GM21576 (cell line): ENCODE measurements around the gene FUT8.

Source experiments
- ATAC-seq: cut with Tn5 transposase; IDR thresholded peaks from one replicate; pipeline ENCODE4 v1.9.1; 2021; ENCODE audit warnings: mild to moderate bottlenecking, moderate library complexity; ENCODE audit not compliant: unreplicated experiment

Gene FUT8

DNA sequence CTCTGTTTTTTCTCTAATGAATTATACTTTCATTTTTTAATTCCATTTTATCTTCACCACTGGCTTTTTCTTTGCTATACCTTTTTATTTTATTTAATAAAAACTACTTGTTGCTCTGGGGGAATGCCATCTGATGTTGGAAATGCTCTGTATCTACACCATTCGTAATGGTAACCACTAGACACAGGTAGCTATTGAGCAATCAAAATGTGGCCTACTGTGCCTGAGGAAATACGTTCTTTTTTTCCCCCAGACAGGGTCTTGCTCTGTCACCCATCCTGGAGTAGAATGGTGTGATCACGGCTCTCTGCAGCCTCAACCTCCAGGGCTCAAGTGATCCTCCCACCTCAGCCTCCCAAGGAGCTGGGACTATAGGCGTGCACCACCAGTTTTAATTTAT is 140.2 kb downstream of the FUT8 start:
- ATAC-seq, result no peak

DNA sequence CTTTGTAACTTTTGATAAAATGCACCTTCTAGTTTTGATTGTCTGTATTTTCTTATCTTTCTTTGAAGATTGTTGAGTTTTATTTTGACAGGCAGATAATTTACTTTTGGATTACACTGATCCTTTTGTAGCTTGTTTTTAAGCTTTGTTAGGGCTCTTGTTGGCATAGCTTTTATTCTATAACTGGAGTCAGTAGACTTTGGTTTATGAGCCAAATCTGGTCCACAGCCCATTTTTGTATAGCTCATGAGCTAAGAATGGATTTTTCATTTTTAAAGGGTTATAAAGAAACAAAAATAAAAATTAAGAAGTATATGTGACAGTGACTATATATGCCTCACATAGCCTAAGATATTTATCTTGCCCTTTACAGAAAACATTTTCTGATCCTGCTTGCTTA is 142.3 kb downstream of the FUT8 start:
- ATAC-seq, result no peak

DNA sequence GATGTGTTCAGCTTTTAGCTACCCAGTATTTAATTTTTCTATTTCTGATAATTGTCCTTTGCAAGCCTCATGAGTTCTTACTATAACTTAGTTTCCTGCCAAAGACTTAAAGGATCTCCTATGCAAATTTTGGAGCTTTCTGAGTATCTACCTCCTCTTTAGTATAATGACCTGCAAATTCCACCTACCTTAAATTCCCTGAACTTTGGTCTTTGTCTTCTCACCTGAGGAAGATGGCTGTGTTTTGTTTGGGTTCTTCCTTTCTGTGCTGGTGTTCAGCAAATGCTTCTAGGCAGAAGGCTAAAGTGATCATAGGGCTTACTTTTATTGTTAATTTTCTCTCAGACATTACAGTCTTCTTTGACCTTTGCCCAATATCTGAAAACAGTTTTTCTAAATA is 142.8 kb downstream of the FUT8 start:
- no peak for ATAC-seq

DNA sequence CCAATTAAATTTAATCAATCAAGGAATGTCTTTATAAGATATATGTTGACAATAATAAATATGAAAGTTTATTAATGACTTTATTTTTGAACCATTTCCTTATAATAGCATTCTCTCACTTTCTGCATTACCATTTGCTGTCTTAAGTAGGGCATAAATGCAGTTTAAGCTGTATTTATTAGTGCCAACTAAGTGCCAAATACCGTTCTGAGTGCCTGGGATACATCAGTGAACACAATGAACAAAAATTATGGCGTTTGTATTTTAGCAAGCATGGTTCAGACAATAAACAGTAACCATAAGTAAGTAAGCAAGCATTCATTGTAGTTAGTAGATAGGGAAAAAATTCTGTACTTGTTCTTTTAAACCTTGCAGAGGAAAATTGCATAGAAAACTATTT is 145.8 kb downstream of the FUT8 start:
- no peak for ATAC-seq

DNA sequence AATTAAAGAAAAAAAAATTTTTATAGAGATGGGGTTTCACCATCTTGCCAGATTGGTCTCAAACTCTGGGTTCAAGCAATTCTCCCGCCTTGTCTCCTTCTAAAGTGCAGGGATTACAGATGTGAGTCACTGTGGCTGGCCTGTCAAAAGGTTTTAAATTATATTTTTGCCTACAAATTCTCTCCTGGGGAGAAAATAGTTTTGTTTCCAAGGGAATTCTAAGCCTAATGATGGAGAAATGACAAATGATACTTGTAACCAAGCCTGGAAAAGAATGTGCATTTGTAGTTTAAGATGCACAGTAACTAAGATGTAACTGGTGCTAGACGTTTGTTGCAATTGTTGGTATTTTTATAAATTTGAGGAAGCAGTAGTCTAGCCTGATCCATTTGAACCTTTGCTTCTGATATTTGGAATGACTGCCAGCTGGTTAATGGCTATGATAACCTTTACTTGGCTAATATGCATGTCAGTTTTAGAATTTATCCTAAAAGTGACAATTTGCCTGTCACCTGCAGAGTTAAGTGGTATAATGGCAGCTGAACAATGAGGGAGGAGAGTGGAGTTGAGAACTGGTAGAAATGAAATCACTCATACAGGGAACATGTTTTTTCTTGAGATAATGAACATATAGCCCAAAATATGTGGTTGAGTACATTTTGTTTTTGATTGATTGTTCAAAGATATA is 148.0 kb downstream of the FUT8 start:
- ATAC-seq, result no peak

DNA sequence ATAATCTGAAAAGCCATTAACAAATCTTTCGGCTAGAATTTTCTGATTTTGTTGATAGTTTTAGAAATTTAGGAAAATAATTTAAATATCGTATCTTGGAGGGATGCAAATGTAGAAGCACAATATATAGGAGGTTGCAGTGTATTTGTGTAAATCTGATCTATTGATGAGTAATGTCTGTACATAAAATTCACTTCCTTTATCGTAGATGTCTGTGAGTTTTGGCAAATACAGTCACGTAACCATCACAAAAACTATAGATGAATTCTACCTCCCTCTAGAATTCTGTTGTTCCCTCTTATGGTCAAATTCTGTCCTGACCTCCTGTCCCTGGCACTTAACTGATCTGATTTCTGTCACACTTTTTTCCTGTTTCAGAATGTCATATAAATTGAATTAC is 151.8 kb downstream of the FUT8 start:
- ATAC-seq, result no peak

DNA sequence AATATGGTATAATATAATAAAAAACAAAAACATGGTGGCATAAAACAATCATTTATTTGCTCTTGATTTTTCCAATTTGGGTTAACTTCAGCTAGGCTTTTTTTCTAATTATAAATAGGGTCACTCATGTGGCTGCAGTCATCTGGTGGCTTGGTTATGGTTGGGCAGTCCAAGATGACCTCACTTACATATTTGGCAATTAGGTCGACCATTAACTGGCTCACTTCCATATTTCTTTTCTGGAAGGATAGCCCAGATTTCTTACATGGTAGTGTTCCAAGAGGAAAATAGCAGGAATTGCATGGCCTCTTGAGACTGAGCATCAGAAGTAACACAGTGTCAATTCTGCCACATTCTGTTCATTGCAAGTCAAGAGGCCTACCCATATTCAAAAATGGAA is 153.4 kb downstream of the FUT8 start:
- no peak for ATAC-seq

DNA sequence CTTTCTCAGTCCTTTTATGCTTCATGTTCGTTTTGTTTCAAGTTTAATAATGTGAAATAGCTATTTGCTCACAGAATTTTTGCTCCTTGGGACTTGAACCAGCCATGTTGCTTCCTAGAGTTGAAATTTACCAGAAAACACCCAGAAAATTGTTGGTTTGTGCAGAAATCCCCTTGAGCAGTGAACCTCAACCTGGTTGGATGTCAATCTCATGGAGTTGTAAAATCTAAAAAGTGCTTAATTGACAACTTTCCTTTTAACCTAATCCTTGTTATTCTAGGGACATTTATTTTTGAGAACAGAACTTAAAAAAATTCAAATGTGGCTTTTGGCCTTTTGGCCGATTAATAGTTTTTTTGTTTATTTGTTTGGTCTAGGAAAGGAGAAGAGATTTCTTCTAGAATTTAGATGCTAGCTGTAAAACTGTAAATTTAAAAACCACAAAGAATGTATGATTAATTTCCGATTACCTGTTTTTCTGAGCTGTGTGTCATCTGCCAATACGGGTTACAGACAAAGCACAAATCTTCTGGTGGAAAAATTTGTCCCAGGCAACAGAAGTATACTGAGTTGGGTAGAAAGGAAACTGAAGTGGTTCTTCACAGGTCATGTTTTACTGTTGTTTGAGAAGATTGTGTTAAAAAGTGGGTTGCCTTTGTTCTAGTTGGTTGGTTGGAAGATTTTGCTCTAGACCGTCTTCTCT is 154.4 kb downstream of the FUT8 start:
- no peak for ATAC-seq

DNA sequence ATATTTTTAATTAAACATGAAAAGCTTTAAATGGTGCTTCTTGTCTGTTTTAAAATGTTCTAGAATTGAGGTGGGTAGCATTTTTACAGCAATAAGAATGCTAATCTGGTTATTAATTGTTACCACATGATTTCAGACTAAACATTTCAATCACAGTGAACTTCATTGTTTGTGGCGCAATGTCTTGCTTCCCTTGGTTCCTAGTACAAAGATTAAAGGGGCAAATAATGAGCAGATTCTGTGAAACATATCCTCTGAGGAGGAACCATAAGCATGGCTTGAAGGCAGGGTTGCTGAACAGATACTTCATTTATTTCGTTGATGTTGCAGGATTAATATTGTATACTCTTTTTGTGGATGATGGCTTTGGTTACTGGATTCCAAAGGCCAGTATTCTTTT is 162.1 kb downstream of the FUT8 start:
- ATAC-seq, result no peak

DNA sequence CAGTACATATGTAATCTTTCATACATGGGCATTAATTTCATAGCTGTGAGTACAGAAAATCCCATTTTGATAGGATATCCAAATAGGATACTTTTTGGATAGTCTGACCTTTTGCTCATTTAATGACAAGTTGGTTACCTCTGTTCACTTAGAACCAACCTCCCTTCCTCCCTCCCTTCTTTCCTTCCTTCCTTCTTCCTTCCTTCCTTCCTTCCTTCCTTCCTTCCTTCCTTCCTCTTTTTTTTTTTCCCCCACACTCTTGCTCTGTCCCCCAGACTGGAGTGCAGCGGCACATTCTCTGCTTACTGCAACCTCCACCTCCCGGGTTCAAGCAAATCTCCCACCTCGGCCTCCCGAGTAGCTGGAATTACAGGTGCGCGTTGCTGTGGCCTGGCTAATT is 162.9 kb downstream of the FUT8 start:
- no peak for ATAC-seq

DNA sequence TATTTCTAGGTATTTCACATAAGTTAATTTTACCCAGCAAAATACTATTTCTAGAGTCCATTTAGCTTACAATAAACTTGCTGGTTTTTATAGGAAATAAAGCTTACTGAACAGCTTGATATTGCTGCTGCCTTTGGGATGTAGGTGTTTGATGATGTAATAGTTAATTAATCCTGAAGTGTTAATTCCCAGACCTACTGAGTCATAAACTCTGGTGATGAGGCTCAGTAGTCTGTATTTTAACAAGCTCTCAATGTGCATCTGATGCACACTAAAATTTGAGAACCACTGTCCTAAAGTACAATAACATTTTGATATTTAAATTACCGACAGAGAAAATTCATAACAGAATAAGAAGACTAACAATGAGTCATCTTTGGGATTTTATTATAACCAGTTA is 168.4 kb downstream of the FUT8 start:
- no peak for ATAC-seq

DNA sequence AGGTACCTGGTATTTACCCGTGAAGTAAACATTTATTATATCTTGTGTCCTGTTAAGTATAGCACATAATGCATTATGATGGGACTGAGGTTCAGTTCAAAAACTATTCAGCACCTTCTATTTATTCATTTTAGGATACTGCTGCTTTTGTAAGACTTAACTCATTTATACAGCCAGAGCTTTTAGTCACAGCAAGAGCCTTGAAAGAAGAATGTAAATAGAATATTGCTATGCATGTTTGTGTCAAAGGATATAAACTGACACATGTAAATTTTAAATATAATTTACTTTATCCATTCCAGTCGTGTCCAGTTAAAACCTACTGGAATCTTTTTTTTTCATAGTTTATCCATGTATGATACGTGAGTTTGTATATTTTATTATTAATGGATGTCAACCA is 168.8 kb downstream of the FUT8 start:
- no peak for ATAC-seq

DNA sequence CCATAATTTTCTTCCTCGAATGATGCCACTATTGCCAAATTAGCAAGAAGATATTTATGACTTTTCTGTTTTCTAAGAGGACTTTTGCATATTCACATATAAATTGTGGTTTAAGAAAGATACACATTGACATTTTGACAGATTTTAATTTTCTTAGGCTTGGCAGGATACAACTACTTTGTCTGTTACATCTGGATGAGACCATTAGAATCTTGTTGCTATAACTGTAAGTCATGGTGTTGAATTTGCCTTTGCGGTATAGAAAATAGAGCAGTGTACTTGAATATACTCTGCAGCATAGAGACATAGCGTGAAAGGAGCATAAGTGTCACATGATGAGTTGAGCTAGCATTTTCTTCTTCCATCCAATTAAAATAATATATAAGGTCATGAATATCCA is 169.3 kb downstream of the FUT8 start:
- no peak for ATAC-seq

DNA sequence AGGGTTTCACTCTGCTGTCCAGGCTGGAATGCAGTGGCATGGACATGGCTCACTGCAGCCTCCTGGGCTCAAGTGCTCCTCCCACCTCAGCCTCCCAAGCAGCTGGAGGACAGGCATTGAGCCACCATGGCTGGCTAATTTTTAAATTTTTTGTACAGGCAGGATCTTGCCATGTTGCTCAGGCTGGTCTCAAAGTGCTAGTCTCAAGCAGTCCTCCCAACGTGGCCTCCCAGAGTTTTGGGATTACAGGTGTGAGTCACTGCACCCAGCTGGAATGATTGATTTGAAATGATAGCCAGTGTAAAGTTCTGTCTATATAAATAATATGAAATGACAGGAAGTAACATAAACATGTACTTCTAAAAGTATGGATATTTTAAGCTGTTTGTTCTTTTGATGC is 172.7 kb downstream of the FUT8 start:
- ATAC-seq, result no peak

DNA sequence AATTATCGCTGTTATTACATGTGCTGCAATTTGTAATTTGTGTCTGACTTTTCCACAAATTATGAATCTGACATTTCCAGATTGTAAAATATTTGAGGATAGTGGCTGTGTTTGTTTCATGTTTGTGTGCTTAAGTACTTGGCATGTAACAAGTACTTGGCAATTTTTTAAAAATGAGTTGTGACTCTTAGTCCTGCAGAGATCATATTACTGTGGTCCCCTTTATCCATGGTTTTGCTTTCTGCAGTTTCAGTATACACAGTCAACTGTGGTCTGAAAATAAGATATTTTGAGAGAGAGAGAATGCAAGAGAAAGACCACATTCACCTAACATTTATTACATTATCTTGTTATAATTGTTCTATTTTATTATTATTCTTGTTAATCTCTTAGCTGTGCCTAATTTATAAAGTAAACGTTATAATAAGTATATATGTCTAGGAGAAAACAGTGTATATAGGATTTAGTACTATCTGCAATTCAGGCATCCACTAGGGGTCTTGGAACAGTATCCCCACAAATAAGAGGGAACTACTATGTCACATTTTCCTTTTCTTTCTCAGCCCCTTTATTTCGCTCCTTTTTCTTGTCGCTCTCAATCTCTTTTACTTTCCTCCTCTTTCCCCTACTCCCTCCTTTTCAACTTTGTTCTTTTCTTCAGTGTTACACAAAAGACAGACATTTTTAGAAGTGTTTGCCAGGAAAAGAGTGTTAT is 176.1 kb downstream of the FUT8 start:
- no peak for ATAC-seq

DNA sequence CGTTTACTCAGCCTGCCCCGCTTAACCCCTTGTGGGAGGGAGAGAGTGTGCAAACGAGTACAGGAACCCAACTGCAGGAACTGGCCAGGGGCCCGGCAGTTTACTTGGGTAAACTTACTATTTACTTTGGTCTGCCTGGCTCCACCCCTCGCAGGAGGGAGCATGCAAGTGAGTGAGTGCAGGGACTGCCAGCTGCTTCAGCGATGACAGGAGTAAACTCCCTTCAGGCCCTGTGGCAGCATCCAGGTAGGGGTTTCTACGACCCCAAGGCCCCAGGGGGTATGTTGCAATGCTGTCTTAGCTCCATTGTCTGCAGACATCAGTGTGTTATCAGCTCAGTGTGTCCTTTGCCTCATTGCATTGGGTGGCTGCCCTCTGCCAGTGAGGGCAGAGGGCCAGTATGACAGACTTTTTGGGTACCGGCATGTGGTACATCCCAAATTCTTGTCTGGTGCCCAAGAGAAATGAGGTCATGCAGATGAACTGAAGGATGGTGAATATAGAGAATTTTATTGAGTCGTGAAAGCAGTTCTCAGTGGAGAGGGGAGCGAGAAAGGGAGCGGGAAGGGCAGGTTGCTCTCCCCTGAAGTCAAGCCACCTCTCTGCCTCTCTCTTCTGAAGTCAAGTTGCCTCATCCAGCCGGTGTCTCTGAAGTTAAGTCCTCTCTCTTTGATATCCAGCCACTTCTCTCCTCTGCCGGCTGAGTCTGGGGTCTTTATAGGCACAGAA is 181.8 kb downstream of the FUT8 start:
- no peak for ATAC-seq

DNA sequence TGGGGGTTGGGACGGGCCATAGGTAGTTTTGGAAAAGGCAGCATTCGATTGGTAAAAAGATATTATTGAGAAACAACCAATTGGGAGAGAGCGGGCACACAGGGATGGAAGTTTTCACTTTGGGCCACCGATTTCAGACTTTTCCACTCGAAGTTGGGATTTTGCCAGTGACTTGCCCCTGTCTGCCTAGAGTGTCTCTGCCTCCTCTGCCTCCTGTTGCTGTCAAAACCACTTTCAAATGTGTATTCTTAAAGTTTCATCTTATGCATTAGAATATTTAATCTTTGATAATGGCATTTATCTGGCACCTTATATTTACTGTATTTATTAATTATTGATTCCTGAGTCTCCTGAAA is 182.3 kb downstream of the FUT8 start:
- no peak for ATAC-seq

DNA sequence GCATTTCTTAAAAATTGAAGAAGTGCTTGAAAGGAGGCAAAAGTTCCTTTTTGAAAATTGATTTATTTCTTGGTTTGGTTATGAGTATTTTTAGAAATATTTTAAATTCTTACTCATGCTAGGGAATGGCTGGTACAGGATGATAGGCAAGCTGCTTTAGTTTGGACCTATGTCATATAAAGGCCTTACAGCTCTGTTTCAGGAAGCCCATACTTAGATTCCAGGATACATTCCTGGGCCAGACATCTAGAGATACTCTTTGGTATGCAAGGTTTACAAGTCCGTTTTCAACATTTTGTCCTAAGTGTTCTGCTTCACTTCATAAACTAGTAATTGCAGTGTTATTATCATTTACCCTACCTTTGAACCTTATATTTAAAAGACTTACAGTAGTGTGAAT is 186.8 kb downstream of the FUT8 start:
- no peak for ATAC-seq

DNA sequence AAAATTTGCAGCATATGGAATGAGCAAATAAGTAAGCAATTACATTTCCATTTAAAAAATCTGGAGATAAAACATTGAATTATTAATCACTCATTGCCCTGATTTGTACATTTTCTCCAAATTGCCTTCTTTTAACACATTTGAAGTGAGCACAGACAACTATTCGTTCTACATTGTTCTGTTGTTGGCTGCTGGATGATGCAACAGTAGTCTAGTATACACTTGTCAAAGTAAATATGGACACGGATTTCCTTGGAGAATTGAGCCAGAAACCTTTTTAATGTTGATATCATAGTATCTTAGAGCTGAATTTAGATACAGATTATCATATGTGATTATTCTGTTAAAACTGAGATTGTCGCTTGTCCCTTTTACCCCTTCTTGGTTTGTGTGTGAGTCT is 188.2 kb downstream of the FUT8 start:
- ATAC-seq, result no peak

DNA sequence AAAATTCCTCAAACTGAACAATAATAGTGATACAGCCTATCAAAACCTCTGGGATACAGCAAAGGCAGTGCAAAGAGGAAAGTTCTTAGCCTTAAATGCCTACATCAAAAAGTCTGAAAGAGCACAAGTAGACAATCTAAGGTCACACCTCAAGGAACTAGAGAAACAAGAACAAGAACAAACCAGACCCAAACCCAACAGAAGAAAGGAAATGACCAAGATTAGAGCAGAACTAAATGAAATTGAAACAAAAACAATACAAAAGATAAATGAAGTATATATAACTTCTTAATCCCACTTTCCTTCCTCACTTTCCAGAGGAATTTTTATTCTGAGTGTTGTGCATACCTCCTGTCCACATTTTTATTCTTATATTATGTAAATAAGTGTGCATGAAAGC is 192.0 kb downstream of the FUT8 start:
- no peak for ATAC-seq

DNA sequence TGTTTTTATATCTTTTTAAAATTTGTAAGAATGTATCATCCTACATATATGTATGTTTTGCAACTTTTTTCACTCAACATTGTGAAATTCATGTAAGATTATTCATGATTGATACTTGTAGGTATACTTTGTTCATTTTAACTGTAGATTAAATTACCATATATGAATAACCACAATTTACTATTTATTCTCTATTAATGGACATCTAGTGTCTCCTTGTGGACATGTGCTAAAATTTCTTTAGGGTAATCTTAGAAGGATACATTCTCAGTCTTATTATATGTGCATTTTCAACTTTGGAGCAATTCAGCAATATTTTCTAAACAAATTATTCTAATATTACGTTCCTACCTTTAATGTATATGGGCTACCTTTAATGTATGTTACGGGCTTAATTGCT is 192.4 kb downstream of the FUT8 start:
- no peak for ATAC-seq

DNA sequence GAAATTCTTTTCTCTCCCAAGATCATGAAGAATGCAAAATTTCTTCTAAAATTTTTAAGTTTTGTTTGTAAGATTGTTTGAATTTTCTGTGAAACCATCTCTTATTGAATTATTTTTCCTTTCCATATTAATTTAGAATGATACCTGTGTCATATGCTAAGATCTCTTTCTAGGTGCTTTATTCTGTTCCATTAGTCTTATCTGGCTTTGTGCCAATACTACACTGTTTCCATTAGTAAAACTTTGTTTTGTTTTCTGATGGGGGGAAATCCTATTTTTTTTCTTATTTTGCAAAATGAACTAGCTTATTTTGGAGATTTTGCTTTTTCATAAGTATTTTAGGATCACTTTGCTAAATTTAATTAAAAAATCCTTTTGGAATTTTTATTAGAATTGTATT is 193.9 kb downstream of the FUT8 start:
- ATAC-seq, result no peak
